ENCODE results near the gene EIF5.

Gene EIF5

DNA sequence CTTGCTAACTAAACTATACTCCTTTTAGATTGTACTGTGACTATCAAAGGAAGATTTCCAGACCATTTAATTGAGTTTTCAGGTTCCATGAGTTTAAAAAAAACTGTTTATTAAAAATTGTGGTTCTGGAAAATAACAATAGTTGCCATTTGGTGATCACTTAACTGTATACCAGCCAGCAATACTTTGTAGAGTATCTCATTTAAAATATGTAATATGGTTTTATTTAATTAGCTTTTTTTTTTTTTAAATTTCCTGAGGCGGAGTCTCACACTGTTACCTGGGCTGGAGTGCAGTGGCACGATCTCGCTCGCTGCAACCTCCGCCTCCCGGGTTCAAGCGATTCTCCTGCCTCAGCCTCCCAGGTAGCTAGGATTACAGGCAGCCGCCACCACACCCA is 58.5 kb downstream of the EIF5 start:
- Histone ChIP-seq H3K27ac (ENCODE audit: low read depth in 2 of 2, low read length in 2 of 2) (no peak overlapping the region), H3K9me3 (ENCODE audit: control insufficient read depth in 2 of 2, low read length in 2 of 2) (no peaks in the 10 kb centered on the region), H3K4me1 (ENCODE audit: control insufficient read depth in 2 of 2, insufficient read depth in 2 of 2, low read length in 2 of 2) (peaks cover 14 to 21% of the 10 kb centered on the region in 2 donors), H3K36me3 (ENCODE audit: control insufficient read depth in 2 of 2, insufficient read depth in 2 of 2, low read length in 2 of 2) (no peaks in the 10 kb centered on the region), H3K9ac (ENCODE audit: low read depth in 1 of 2, low read length in 2 of 2) (no peak overlapping the region), H3K27me3 (ENCODE audit: control insufficient read depth in 2 of 2, insufficient read depth in 2 of 2, low read length in 2 of 2) (no peaks in the 10 kb centered on the region), H3K4me3 (ENCODE audit: low read length in 2 of 2) (no peak overlapping the region)

DNA sequence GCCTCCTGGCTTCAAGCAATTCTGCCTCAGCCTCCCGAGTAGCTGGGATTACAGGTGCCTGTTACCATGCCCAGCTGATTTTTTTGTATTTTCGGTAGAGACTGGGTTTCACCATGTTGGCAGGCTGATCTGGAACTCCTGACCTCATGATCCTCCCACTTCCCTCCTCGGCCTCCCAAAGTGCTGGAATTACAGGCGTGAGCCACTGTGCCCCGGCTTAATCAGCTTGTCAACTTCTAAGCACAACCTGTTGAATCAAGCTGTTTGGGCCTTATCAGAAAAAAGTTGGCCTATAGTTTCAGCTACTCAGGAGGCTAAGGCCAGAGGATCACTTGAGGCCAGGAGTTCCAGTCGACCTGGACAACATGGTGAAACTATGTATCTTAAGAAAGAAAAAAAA is 59.0 kb downstream of the EIF5 start:
- no peak overlapping the region for H3K27ac ChIP-seq (ENCODE audit: low read depth in 2 of 2, low read length in 2 of 2)

DNA sequence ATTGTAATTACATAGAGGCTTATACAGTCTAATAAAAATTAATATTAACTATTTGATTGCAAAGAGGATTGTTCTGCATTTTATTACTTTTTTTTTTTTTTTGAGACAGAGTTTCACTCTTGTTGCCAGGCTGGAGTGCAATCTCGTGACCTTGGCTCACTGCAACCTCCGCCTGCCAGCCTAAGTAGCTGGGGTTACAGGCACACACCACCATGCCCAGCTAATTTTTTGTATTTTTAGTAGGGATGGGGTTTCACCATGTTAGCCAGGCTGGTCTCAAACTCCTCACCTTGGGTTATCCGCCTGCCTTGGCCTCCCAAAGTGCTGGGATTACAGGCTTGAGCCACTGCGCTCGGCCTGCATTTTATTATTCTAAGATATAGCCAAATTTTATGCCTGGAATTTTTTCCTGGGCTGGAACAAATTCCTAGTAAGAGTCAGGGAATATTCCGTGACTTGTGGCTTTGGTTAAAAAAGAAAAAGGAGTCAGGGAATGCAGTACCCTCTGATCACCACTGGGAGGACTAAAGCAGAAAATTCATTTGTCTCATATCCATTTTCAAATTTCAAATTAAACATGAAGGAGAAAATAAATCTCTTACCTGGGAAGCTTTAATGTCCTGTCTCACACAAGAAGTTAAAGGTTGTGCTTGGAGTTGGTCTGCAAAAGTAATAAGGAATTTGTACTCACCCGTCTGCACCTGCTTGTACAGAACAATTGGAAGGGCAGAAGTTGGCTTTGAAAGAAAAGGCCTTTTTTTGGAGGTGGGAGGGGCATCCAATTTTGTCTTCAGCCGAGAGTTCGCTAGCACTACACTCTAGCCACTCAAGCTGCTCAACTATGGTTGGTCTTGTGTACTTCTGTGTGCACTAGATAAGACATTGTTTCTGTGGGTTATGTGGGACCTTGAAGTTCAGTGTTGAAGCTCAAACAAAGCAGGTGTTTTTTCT is 59.9 kb downstream of the EIF5 start:
- Histone ChIP-seq H3K27ac (ENCODE audit: low read depth in 2 of 2, low read length in 2 of 2) (no peak overlapping the region), H3K9ac (ENCODE audit: low read depth in 1 of 2, low read length in 2 of 2) (no peak overlapping the region), H3K27me3 (ENCODE audit: control insufficient read depth in 2 of 2, insufficient read depth in 2 of 2, low read length in 2 of 2) (no peaks in the 10 kb centered on the region), H3K4me3 (ENCODE audit: low read length in 2 of 2) (no peak overlapping the region), H3K36me3 (ENCODE audit: control insufficient read depth in 2 of 2, insufficient read depth in 2 of 2, low read length in 2 of 2) (no peaks in the 10 kb centered on the region), H3K9me3 (ENCODE audit: control insufficient read depth in 2 of 2, low read length in 2 of 2) (no peaks in the 10 kb centered on the region), H3K4me1 (ENCODE audit: control insufficient read depth in 2 of 2, insufficient read depth in 2 of 2, low read length in 2 of 2) (peaks cover 5 to 18% of the 10 kb centered on the region in 2 donors)

More for the DNA sequence above, 59.0 kb downstream of the EIF5 start:
- H3K4me1 ChIP-seq (ENCODE audit: control insufficient read depth in 2 of 2, insufficient read depth in 2 of 2, low read length in 2 of 2), result peaks cover 12 to 19% of the 10 kb centered on the region in 2 donors
- H3K9ac ChIP-seq (ENCODE audit: low read depth in 1 of 2, low read length in 2 of 2), result no peak overlapping the region
- no peak overlapping the region for H3K4me3 ChIP-seq (ENCODE audit: low read length in 2 of 2)
- H3K36me3 ChIP-seq (ENCODE audit: control insufficient read depth in 2 of 2, insufficient read depth in 2 of 2, low read length in 2 of 2), result no peaks in the 10 kb centered on the region
- H3K27me3 ChIP-seq (ENCODE audit: control insufficient read depth in 2 of 2, insufficient read depth in 2 of 2, low read length in 2 of 2), result no peaks in the 10 kb centered on the region
- H3K9me3 ChIP-seq (ENCODE audit: control insufficient read depth in 2 of 2, low read length in 2 of 2), result no peaks in the 10 kb centered on the region
